Astrocyte of the spinal cord (primary cell): Measurements from ENCODE around the gene VPS4B.

Source experiments
- DNase-seq: peaks from one replicate; pipeline ENCODE4 v3.0.0; 2011; ENCODE audit warnings: low read depth, low spot score
- H3K4me3 ChIP-seq: 2 replicates; pipeline ENCODE4 v1.5.1; 2011; ENCODE audit warnings: low read depth, mild to moderate bottlenecking, low read length, moderate library complexity
- in situ Hi-C: cut with HindIII; loops from 2 replicates; pipeline ENCODE4 v1.10.0; 2017; ENCODE audit warnings: low sequenced_read_pairs
- TF ChIP-seq, protein P1 (sequence below): IDR thresholded peaks from 2 replicates; pipeline ENCODE4 v1.5.1; 2012; ENCODE audit warnings: low read depth, mild to moderate bottlenecking, low read length, inconsistent platforms

VPS4B gene

DNA sequence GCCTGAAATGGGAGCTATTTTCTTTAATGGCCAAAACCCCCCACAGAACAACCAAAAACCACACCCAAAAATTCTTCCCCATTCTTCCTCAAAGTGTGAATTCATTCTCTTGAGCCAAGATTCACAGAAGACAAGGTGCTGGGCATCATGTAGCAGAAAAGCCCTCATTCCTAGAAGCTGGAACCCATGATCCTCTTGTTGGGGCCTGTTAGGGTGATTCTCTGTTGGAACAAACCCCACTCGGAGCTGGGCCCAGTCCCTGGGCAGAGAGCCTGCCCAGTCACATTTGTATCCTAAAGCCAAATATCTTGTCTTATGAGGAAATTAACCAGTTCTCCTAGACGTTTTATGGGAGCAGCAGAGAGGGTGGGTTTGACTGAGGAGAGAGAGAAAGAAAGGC lies 22.8 kb upstream of the VPS4B start:
- no peak overlapping the region for H3K4me3 ChIP-seq
- TF ChIP-seq, protein P1, sequence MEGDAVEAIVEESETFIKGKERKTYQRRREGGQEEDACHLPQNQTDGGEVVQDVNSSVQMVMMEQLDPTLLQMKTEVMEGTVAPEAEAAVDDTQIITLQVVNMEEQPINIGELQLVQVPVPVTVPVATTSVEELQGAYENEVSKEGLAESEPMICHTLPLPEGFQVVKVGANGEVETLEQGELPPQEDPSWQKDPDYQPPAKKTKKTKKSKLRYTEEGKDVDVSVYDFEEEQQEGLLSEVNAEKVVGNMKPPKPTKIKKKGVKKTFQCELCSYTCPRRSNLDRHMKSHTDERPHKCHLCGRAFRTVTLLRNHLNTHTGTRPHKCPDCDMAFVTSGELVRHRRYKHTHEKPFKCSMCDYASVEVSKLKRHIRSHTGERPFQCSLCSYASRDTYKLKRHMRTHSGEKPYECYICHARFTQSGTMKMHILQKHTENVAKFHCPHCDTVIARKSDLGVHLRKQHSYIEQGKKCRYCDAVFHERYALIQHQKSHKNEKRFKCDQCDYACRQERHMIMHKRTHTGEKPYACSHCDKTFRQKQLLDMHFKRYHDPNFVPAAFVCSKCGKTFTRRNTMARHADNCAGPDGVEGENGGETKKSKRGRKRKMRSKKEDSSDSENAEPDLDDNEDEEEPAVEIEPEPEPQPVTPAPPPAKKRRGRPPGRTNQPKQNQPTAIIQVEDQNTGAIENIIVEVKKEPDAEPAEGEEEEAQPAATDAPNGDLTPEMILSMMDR, result no peak
- in situ Hi-C loops, result no loop called here
- DNase-seq, result no peak

DNA sequence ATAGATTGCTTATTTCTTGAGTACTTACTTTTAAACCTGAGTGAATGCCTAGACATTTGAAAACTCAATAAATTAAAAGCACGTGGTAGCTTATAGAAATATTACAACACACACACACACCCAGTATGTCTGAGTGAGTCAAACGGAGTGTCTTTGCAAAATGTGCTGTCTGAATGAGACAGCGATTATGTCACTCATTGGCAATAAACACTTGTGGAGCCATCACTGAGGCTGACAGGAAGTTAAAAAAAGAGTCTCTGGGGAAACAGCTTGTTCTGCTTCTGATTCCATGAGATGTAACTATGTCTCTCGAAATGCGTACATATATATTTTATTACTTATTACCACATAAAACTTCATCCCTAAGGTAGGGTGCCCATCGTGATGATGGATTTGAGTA lies 22.3 kb upstream of the VPS4B start:
- TF ChIP-seq, protein P1, result no peak
- no peak overlapping the region for H3K4me3 ChIP-seq
- DNase-seq, result peak; percentile 39
- in situ Hi-C loops, result no loop called here

DNA sequence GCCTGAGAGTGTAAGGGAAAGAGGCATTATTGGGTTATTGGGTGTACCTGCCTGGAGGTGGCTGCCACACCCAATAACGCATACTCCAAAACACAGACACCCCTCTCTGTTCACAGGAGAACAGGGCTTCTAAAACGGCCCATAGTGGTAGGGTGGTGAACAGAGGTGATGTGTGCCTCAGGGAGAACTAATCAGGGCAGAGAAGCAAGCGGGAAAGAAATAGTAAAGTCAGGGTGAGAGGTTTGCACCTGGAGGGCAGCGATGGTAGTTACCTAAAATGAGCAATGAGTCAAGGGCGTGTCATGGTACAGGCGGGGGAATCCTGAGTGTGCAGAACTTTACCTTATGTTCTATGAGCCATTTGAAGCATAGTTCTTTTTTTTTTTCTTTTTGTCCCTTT lies 21.6 kb upstream of the VPS4B start:
- TF ChIP-seq, protein P1, result no peak
- no peak for DNase-seq
- H3K4me3 ChIP-seq, result no peak overlapping the region
- in situ Hi-C loops, result no loop called here

DNA sequence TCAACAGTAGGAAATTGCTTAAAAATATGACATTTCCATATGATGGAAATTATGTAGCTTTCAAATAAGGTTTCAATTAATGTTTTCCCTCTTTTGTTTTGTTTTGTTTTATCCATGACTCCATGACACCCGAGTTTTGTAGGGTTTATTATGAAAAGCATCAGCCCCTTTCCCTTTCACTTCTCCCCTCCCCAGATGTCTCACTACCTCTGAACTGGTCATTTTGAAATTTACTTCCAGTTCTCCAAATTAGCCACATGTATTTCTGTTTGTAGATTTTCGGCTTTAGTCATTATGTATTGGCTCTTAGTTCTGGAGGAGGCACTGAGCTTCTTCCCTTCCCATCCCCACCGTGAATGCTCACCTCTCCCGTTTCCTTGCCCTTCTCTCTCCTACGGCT lies 18.6 kb upstream of the VPS4B start:
- TF ChIP-seq, protein P1, result no peak
- H3K4me3 ChIP-seq, result no peak overlapping the region
- in situ Hi-C loops, result no loop called here
- no peak for DNase-seq

DNA sequence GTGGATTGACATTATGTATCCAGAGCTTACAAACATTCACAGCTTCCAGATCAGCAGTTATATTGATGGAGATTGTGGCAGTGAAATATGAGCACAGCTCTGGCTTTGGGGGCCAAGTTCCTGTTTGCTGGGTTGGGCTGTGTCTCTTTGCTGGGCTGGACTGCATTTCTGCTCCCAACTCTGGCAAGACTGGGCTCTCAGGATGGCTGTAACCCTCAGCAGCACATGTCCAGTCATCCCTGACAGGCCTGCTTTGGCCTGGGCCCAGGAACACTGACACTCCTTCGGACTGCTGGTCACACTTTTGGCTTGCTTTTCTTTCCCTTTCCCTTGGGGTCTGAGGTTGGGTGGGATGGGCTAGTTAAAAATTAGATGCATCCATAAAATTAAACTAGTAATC lies 17.9 kb upstream of the VPS4B start:
- H3K4me3 ChIP-seq, result no peak overlapping the region
- TF ChIP-seq, protein P1, result no peak
- no peak for DNase-seq
- in situ Hi-C loops, result no loop called here

DNA sequence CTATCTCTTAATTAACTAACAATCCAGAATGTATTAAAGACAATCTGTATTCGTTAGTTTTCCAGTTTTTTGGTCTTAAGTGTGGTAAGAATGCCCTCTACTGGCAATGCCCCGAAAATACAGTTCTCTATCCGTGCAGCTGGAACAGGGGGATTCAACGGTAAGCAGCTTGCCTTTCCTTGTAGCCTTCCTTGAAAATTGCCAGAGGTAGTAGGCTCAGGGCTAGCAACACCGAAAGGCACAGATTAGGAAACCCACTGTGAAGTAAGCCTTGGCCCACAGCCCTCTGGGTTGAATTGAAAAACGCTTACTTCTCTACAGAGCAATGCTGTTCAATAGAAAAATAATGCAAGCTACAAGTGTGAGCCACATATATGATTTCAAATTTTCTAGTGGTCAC lies 17.1 kb upstream of the VPS4B start:
- TF ChIP-seq, protein P1, result peak; percentile 80
- in situ Hi-C loops, result no loop called here
- peak; percentile 73 for DNase-seq
- H3K4me3 ChIP-seq, result no peak overlapping the region

DNA sequence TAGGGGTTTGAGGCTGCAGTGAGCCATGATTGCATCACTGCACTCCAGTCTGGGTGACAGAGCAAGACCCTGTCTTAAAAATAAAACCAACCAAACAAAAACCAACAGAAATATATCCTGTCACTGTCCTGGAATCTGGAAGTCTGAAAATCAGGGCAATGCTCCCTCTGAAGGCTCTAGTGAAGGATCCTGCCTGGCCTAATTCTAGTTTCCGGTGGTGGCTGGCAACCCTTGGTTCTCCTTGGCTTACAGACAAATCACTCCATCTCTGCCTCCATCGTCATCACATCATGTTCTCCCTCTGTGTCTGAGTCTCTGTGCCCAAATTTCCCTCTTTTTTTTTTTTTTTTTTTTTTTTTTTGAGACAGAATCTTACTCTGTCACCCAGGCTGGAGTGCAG lies 15.9 kb upstream of the VPS4B start:
- no peak overlapping the region for H3K4me3 ChIP-seq
- in situ Hi-C loops, result no loop called here
- TF ChIP-seq, protein P1, result no peak
- no peak for DNase-seq
